Fibroblast of mammary gland (primary cell): Measurements from ENCODE around the gene CHPF.

ENCODE experiments used
- DNase-seq: peaks from one replicate; pipeline ENCODE4 v3.0.0-alpha.2; 2010; ENCODE audit warnings: low read depth
- H3K4me3 ChIP-seq: 2 replicates; pipeline ENCODE4 v1.5.1; 2011; ENCODE audit warnings: low read depth, mild to moderate bottlenecking, low read length, moderate library complexity; ENCODE audit not compliant: control insufficient read depth
- TF ChIP-seq, protein P1 (sequence below): conservative IDR thresholded peaks from 2 replicates; pipeline ENCODE4 v1.5.1; 2011; ENCODE audit warnings: low read depth, low read length, inconsistent platforms; ENCODE audit not compliant: control insufficient read depth, insufficient read depth

The CHPF gene

DNA sequence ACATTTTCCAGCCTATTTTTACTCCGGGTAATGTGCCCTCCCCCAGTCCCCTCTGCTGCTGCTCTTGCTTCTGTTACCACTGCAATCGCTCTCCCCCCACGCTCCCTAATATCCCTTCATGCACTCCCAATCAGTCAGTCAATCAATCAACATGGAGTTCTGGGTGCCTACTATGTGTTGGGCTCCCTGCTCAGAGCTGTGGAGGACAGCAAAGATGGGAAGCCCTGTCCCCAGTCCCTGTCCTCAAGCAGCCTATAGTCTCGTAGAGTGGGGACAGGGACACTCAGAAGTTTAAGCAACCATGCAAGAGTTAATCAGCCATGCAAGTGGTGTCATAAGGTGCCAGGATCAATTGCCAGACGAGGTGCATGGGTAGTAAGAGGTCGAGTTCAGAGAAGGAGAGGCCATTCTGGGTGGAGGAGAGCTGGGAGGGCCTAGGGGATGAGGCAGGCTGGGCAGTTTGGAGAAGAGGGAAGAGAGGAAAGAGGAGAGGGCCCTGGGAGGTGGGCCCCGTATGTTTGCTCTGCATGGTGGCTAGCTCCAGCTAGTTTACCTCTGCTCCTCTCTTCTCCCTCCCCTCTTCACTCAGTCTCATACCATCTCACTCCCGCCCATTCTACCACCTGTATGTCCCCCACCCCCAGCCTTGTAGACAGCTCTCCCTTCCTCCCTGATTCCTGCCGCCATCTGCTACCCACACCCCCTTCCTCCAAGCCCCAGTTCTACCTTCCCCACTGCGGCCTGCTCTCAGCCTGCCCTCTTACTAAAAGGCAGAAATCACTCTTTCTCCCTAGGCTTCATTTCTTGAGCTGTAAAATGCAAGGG is 25.4 kb downstream of the CHPF start:
- TF ChIP-seq, protein P1, sequence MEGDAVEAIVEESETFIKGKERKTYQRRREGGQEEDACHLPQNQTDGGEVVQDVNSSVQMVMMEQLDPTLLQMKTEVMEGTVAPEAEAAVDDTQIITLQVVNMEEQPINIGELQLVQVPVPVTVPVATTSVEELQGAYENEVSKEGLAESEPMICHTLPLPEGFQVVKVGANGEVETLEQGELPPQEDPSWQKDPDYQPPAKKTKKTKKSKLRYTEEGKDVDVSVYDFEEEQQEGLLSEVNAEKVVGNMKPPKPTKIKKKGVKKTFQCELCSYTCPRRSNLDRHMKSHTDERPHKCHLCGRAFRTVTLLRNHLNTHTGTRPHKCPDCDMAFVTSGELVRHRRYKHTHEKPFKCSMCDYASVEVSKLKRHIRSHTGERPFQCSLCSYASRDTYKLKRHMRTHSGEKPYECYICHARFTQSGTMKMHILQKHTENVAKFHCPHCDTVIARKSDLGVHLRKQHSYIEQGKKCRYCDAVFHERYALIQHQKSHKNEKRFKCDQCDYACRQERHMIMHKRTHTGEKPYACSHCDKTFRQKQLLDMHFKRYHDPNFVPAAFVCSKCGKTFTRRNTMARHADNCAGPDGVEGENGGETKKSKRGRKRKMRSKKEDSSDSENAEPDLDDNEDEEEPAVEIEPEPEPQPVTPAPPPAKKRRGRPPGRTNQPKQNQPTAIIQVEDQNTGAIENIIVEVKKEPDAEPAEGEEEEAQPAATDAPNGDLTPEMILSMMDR = no peak
- no peak for DNase-seq
- H3K4me3 ChIP-seq = no peak overlapping the region

DNA sequence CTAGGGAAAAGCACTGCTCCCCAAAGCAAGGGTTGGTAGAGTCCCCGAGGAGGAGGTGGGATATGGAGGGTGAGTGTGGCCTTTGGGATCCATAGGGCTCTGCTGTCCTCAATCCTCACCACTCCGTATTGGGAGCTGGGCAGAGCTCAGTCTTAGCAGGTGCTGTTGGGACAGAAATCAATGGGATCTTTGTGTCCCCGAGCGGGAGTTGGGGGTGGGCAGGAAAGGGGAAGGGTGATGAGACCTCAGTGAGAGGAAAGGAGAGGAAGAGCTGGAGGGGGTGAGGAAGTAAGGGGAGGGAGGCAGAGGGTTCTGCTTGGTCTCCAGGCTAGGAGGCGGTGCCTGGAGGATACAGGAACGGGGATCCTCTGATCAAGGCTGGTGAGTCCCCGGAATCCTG is 26.7 kb downstream of the CHPF start:
- DNase-seq = no peak
- TF ChIP-seq, protein P1 = no peak
- H3K4me3 ChIP-seq = no peak overlapping the region

DNA sequence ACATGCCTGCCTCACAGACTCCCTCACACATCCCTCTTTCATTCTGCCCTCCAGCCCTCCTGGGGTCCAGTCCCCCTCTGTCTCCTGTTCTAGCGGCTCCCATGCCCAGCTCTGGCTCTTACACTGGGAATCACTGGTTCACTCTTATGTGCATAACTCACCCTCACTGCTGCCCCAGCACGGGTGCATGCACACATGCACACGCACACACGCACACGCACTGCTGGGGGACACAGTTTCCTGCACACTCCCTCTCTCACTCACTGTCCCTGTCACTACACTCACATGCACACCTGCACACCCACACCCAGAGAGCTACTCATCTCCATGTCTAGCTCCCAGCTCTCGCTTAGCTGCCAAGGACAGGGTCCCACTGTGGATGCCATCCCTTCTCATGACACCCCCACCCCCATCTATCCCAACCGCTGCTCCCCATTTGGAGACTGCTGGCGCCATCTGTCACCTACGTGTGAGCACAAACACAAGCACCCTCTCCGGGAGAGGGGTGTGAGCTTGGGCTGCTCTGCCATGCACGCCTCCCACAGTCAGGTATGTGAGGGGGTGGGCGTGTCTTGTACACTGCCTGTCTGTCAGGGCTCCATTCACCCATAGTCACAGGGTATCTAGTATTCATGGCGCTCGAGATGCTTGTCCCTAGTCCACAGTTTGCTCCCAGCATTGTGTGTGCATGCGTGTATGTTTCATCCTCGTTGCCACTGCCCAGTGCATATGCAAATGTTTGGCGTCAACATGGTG is 27.6 kb downstream of the CHPF start:
- no peak for DNase-seq
- H3K4me3 ChIP-seq = no peak overlapping the region
- TF ChIP-seq, protein P1 = no peak

DNA sequence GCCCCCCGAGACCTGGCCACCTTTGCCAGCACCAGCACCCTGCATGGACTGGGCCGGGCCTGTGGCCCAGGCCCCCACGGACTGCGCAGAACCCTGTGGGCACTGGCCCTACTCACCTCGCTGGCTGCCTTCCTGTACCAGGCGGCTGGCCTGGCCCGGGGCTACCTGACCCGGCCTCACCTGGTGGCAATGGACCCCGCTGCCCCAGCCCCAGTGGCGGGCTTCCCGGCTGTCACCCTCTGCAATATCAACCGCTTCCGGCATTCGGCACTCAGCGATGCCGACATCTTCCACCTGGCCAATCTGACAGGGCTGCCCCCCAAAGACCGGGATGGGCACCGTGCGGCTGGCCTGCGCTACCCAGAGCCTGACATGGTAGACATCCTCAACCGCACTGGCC is 28.8 kb downstream of the CHPF start:
- TF ChIP-seq, protein P1 = no peak
- no peak overlapping the region for H3K4me3 ChIP-seq

DNA sequence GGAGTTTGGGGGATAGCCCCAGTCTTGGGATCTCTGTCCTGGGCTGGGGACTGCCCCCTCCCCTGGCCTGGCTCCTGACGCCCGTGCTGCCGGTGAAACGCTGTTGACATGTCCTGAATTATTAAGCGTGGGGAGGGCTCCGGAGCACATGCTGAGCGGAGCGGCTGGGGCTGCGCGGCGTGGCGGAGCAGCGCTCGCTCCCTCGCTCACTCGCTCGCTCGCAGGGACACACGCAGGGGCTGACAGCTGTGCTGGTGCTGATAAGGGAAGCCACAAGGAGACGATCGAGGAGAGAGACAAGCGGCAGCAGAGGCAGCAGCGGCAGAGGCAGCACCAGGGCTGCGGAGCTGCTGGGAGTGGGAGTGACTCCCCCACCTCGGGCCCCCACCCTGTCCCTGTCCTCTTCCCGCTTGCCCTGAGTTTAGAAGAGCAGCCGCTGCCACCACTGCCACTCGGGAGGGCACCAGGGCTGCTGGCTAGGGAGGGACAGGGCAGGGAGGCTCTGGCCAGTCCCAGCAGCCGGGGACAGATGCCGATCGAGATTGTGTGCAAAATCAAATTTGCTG is 29.3 kb downstream of the CHPF start, which contains the start of gene ASIC4:
Gene ASIC4, plus strand, starts transcription at position 287 of the 566 bp plus-strand sequence. Its CDS starts 243 bp downstream, at position 530.
- no peak for DNase-seq
- H3K4me3 ChIP-seq = no peak within 1 kb of the TSS

More for the DNA sequence above, 28.8 kb downstream of the CHPF start:
- no peak for DNase-seq

DNA sequence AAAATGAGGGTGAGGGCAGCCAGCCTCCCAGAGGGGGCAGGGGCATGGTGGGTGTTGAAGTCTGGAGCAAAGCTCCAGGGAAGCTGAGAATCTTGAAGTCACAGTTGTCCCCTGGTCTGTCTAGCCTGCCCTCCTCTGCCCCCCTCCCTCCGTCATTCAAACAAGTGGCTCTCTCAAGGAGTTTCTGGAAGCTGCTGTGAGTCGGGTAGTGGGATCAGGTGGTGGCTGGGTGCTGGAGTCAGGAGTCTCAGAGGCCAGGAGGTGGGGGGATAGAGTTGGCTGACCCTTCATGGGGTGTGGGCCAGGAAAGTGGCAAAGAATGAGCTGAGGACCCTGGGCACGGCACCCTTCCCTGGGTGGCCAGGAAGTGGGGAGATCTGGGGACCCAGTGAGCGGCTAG is 29.8 kb downstream of the CHPF start:
- TF ChIP-seq, protein P1 = no peak
- no peak for DNase-seq
- no peak overlapping the region for H3K4me3 ChIP-seq

More for the DNA sequence above, 29.3 kb downstream of the CHPF start, which contains the start of gene ASIC4:
- TF ChIP-seq, protein P1 = no peak
